HG02870 (cell line): Measurements from ENCODE around the gene SLAMF1.
"Not testable (repeated sequence)": the region's sequence is repeated elsewhere in the genome, so short reads cannot be mapped to it uniquely, and the experiment has no call there.

Source experiments
- ATAC-seq: cut with Tn5 transposase; IDR thresholded peaks from one replicate; pipeline ENCODE4 v1.9.1; 2021; ENCODE audit warnings: mild to moderate bottlenecking, moderate library complexity; ENCODE audit not compliant: unreplicated experiment

The SLAMF1 gene, protein sequence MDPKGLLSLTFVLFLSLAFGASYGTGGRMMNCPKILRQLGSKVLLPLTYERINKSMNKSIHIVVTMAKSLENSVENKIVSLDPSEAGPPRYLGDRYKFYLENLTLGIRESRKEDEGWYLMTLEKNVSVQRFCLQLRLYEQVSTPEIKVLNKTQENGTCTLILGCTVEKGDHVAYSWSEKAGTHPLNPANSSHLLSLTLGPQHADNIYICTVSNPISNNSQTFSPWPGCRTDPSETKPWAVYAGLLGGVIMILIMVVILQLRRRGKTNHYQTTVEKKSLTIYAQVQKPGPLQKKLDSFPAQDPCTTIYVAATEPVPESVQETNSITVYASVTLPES

DNA sequence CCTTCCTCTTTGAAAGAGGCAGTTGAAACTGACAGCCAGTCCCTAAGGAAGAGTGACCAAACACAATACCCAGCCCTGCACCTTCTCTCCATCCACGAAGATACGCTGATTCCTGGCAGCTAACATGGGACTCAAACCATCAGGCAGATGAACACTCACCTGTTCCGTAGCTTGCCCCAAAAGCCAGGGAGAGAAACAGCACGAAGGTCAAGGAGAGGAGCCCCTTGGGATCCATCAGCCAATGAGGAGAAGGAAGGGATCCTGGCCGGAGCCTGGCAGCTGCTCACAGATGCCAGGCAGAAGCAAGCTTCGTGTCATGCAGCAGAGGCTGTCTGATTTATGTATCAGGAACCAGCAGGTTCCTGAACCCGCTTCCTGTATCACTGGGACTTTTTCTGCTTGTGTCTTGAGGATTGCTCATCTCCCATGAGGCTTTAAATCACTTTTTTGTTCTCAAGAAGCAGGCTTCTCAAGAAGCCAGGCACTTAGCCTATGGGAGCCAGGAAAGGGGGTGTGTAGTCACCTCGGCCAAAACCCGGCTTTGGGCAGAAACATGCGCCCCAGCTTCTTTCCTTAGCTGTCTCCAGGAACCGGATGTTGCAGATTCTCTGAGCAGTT lies at the start of gene SLAMF1:
Gene SLAMF1 (minus strand): TSS at position 334 of the 618 bp plus-strand sequence. CDS start 99 bp downstream, at position 235.
- ATAC-seq: peak; percentile 45

DNA sequence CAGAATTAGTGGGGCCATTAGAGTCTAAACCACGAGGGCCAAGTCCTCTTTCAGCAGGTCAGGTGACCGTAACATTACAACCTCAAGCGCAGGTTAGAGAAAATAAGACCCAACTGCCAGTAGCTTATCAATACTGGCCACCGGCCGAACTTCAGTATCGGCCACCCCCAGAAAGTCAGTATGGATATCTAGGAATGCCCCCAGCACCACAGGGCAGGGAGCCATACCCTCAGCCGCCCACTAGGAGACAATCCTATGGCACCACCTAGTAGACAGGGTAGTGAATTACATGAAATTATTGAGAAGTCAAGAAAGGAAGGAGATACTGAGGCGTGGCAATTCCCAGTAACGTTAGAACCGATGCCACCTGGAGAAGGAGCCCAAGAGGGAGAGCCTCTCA lies 45.5 kb upstream of the SLAMF1 start:
- not testable (repeated sequence) for ATAC-seq

DNA sequence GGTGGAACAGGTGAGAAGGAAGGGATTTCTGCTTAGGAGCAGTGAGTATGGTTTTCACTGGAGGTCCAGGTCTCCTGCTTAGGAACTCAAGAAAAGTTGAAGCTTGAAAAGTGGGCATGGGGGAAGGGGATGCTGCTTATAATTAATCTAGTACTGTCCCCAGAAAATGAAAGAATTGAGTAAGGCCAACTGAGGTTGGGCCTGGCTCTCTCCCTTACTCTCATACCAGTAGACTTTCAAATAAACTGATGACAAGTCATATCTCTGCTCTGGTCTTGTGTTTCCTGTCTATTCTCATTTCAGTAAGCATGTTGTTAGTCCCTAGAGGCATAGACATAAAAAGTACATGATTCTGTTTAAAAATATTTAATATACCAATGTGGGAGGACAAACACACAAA lies 38.4 kb upstream of the SLAMF1 start:
- peak; percentile 42 for ATAC-seq

DNA sequence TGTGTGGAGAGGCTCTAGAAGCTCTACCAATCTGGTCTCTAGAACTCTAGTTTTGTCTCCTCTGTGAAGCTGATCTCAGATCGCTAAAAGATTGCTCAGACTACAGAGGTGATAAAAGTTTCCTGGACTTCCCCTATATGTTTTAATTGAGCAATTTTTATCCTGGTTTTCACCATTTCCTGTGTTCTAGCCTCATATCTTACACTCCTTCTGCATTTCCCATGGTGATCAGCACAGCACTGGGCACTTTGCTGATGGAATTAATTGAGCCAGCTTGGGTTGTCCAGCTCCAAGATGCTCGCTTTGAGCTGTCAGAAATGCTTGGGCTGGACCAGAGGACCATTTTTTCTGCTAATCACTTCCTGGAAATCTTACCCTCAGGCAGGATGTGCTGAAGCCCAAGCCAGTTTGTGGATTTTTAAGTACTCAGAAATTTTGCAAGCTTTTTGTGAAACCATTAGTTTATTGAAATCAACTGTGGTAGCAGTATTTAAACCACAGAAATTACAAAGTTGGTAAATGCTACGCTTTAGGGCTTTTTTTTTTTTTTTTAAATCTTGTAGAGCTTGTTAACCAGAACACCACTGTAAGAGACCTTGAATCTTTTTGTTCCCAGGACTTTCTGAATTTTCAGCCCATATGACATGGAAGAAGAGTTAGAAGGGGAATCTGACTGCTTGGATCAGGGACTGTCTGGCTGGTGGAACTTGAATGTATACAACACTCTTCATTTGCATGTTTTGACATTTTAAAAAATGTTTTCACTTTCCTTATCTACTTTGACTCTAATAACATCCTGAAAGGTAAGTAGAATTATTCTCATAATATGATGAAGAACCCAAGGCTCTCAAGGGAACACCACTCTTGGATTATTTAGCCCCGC lies 36.4 kb upstream of the SLAMF1 start:
- ATAC-seq: no peak

DNA sequence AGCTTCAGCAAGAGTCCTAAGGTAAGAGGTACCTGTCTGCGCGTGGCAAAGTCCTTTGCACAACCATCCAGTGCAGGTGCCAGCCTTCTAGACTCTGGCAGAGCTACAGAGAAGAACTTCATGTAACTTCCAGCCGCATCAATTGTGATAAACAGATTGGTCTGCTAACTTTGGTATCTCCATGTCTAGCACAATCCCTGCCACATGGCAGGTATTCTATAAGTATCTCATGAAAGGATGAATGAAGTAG lies 35.0 kb upstream of the SLAMF1 start:
- ATAC-seq: no peak

DNA sequence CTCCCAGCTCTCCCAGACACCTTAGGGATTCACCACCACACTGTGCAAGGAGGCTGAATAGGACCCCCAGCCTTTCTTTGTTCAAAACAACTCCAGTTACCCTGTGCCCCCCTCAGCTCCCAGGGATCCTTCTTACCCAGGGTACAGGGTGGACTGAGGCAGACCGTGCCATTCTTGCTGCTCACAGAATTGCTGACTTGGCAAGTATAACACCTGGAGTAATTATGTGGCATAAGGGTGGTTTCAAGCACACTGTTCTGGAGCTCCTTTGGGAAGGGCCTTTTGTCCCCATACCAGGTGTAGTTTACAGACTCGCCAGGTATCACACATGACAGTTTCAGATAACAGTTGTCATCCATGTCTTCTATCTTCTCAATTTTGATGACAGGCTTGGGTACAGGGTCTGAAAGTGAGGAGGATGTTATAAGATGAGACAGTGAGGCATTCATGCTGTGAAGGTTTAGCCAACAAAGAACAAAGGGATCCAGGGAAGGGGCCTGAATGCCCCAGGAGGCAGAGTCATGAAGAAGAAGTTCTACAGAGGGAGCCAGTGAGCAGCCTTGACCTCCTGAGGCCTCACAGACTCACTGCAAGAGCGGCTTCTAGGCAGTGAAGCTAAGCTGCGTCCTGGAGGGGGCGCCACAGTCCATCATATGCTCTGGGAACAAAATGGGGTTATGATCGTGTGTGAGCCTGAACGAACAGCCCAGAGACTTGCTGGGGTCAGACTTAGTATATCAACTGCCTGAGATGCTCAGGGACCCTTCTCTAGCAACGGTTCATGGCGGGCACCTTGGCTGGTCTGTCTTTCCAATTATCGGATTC lies 34.4 kb upstream of the SLAMF1 start:
- ATAC-seq: no peak

DNA sequence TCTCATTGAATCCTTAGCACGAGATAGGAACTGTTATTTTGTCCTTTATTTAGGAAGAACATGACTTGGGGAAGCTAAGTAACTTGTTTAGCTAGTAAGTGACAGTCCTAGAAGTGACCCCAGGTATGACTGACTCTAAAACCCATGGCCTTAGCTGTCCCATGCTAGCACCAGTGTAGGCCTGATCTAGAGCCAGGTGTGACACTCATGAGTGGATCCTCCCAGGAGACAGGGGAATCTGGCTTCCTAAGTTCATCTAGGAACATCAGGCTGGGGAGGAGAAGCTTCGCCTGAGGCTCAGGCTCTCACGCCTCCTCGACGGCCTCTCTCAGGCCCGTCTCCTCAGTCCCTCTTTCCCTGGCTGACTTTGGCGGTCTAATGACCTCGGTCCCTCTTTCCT lies 33.6 kb upstream of the SLAMF1 start:
- no peak for ATAC-seq

DNA sequence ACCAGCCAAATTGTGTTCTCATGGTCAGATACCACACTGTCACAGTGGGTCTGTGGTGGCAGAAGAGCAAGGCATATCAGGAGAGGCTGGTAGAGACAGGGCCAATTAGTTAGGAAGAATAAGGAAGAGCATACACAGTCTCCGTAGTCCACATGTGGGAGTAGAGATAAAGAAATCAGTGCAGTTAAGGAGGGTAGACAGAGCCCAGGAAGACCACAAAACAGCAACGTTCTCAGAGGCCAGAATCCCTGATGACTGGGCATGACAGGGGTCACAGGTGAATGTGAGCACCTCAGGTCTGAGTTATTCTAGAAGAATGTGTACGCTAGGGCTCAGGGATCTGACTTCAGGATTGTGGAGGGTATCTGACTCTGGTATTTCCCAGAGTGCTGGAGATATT lies 33.0 kb upstream of the SLAMF1 start:
- no peak for ATAC-seq

DNA sequence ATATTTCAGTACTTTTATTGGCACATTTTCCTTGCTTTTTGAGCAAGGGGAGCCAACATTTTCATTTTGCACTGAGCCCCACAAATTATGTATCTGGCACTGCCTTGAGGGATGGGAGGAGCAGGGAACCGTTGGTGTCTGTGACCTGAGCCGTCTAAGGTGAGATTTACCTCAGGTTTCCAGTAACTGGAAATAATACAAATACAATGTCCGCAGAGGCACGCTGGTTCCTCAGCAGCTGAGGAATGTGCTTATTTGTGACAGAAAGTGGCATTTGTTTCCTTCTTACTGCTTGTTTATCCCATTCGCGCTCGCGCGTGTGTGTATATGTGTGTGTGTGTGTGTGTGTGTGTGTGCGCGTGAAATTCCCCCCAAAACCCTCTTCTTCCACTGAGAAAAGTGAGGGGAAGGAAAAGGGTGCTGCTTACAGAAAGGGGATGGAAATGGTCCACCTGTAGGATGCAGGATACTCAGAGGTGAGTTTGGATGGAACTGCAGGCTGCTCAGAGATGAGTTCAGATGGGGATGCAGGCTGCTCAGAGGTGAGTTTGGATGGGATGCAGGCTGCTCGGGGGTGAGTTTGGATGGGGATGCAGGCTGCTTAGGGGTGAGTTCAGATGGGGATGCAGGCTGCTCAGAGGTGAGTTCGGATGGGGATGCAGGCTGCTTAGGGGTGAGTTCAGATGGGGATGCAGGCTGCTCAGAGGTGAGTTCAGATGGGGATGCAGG lies 30.2 kb upstream of the SLAMF1 start:
- ATAC-seq: no peak

DNA sequence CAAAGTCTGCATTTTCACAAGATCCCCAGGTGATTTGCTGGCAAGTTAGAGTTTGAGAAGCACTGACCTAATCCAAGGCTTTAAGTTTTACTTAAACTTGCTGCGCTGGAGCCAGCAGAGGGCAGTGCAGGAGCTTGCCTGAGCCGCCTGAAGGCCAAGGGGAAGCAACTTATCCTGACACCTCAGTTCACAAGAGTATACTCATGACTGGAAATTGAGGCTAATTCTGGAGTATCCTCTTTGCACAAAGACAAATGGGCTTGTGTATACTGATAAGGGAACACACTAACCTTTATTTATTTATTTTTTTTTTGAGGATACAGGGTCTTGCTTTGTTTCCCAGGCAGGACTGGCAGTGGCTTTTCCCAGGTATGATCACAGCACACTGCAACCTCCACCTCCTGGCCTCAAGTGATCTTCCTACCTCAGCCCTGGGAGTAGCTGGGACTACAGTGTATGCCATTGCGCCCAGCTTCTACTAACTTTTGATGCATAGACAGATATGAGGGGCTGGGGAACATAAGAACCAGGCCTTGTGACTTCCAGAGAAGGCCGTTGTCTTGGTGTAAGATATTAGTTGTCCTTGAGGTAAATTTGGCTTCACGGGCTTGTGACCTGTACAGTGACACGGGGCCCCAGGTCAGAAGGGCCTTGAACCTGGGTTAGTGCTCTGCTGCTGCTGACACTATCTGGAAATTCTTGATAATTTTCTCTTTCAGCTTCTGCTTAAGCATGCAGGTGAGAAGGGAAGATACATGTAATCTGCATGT lies 29.0 kb upstream of the SLAMF1 start:
- peak; percentile 50 for ATAC-seq

DNA sequence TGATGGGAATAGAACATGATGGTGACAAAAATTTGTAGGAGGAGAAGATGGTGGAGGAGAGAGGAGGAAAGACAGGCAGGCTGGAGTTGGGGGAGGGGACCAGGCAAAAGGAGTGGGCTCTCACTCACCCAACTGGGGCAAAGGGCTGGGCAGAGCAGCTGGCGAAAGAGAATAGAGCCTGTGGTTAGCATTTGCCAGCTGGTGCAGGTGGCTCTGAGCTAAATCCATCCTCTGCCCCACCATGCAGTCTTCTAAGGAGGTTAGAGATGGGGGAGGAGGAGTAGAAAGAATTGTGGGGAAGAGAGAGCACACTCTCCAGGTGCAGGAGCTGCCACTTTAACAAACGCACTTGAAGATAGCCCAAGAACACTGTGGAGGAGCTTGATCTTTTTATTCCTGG lies 27.6 kb upstream of the SLAMF1 start:
- ATAC-seq: no peak

DNA sequence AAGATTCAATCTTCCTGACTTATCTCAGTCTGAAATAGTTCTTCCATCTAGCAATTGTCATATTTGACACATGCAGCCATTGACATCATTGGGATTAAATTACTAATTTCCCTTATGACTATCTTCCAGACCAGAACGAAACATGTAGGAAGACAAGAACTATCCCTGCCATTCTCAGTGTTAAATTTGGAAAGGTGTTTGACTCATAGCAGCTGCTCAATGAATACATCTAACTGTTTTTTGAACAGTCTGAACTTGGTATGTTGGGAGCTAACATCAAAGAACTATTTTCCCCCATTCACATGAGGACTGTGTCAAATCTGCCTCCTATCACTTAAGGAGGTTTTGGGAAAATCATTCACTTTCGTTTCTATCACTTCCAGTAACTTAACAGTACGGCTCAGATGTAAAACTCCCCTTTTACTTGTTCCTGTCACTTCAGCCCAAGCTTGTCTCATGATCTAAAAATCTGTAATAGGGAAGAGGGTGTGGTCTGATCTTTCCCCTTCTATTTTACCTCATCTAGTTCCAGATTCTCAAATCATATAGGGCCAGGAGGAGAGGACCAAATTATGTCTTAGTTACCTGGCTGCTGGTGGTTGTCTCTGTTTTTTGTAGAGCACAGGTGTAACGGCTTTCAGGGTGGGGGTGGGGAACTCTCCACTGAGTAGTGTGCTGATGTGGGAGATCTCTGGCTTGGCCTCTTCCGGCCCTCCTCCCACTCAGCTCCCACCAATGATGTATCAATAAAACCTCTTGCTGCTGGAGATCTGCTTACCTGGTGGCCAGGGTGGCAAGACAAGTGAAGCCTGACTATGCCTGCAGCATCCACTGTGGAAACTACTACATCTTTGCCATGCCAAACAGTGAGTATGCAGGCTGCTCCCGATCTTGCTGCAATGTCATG lies 26.2 kb upstream of the SLAMF1 start:
- ATAC-seq: no peak

DNA sequence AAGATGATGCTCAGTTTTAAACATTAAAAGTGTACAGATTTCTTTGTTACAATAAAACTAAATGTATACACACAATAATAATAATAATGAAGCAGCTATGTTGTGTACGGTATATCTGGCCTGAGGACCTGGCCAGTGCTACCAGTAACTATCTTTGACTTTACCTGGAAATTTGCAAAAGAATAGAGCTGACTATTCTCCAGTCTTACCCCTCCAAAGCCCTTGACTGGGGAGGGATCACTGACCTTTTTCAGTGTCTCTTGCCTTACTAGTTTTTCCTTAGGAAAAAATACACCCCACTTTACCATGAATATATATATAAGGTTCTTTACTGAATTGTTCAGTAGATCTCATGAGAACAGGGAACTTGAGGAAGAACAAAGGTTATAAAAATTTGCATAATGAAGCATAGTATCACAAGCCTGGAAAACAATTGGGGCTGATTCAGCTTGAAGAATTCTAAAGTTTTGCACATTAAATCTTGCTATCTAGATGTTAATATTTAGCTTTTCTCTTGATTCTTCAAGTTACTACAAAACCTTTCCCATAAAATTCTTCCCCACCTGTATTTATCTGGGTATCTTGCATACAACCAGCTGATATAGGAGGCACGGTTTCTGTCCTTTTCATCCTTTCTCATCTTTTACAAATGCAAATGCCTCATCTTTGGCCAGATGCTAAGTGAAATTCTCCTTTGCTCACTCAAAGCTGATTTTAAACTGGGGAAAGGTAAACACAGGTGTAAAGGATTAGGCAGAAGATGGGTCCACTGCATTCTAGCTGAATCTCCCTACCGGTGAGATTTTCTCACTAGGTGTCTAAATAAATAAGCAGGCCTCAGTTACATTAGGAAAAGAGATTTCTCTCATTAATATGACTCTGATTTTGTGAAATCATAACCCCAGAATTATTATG lies 25.0 kb upstream of the SLAMF1 start:
- ATAC-seq: no peak

DNA sequence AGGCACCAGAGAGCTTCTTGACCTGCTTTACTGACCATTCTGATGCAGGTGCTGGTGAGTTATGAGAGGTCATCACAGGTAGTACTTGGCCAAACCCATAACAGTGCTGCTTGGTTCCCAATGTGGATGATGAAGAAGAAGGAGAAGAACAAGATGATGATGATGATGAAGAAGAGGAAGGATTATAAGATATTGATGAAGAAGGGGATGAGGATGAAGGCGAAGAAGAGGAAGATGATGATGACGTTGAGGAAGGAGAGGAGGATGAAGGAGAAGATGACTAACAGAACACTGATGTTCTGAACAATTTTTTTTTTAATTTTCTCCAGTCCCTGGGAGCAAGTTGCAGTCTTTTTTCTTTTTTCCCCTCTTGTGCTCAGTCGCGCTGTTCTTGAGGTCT lies 23.9 kb upstream of the SLAMF1 start:
- ATAC-seq: no peak

DNA sequence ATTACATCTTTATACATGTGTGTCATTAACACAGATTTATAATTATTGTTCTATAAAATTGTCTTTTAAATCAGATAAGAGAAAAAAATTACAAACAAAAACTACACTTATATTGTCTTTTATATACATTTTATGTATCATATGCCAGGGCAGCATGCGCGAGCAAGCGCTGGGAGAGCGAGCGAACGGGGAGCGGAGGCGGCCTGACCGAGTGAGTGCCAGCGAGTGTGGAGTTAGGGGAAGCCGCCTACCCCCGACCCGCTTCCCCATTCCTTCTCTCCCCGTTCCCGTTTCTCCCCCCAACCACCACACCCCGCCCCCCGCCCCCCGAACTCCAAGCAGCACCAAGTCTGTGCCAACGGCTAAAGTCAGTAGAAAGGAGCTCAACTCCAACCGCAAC lies 23.0 kb upstream of the SLAMF1 start:
- ATAC-seq: no peak

DNA sequence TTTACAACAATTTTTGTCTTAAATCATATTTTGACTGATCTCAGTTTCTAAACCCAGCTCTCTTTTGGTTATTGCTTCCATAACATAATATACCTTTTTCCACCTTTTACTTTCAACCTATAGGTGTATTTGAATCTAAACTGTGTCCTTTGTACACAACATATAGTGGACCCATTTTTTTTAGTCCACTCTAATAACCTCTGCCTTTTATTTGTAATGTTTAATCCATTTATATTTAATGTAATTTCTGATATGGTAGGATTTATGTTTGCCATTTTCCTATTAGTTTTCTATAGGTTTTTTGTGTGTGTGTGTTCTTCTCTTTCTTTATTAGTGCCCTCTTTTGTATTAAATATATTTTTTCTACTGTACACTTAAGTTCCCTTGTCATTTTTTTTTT lies 22.4 kb upstream of the SLAMF1 start:
- ATAC-seq: no peak

DNA sequence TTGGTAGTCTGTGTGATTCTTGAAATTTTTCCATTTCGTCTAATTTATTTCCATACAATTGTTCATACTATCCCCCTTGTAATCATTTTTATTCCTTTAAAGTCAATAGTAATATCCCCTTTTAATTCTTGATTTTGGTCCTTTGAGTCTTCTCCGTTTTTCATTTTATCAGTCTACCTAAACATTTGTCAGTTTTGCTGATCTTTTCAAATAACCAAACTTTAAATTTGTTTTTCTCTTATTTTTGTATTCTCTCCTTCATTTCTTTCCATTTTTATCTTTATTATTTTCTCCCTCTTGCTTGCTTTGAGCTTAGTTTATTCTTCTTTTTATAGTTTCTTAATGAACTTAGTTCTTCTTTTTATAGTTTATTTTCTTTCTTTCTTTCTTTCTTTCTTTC lies 21.1 kb upstream of the SLAMF1 start:
- ATAC-seq: no peak

DNA sequence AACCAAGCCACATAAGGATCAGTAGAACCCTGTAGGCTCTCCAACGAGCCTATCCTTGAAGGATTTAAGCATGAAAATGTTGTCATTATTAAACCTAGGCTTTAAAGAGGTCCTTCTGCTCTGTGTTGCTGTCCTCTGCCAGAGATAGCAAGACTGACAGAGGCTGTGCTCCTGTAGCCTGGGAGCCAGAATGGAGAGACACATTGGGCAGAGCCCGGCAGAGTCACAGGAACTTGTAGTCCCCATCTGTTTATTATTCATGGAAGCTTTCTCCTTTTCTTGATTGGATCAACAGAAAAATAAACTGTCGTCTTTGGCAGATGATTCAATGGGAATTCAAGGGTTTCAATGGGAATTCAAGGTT lies 19.2 kb upstream of the SLAMF1 start:
- ATAC-seq: no peak
